HG03354 (cell line): ENCODE results near the gene VILL.
A peak's percentile ranks its signal among the peaks of the same experiment; 100 is the strongest.
"Not testable (repeated sequence)": the region's sequence is repeated elsewhere in the genome, so short reads cannot be mapped to it uniquely, and the experiment has no call there.

ENCODE experiments used
- ATAC-seq: cut with Tn5 transposase; IDR thresholded peaks from one replicate; pipeline ENCODE4 v1.9.1; 2021; ENCODE audit warnings: mild to moderate bottlenecking; ENCODE audit not compliant: unreplicated experiment, poor library complexity, severe bottlenecking

VILL gene

DNA sequence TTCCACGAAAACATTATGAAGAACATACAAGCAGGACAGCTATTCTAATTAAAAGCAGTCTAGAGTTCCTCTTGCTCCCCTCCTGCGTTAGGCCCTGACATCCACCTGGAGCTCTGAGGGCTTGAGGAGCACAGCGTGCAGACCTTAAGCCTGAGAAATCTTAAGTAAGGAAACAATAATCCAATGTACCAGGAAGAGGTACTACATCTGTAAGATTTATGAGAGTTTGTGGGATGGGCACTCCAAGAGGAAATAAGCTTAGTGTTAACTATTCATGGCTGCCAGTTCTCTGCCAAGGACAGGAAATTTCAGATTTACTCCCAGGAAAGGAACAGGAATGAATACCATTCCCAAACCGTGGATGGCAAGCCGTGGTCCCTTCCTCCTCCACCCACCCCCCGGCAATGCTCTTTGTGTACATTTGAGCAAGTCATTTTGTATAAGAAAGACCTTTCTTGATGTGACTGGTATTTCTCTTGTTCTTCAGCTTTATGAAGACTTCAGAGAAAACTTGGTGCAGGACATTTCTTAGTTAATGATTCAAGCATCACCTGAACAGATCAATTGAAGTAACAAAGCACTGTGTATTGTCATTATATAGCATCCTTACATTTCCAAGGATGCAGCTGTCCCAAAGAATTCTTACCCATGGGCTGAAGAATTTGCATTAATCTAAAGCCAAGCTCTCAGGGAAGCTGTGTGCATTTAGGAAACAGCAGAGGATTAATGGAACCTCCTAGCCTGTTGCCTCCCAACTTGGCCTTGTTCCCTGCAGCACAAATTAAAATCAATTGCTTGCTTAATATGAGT is 28.8 kb upstream of the VILL start:
- ATAC-seq = no peak

DNA sequence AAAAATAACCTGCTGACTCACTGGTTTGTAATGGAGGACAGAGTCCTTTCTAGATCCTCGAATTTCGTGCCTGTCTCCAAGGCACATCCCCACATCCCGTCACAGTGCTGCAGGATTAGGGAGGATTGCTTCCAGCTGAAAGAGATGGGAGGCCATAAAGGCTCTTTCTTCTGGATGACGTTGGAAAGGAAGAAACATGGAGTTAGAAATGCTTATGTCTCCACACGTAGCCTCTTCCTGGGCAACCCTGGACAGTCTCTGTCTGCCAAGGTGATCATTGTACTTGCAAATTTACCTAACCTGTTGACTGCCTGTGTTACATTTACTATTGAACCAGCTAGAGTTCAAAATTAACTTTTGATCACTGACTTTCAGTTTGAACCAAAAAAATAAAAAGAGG is 27.6 kb upstream of the VILL start:
- ATAC-seq = no peak

DNA sequence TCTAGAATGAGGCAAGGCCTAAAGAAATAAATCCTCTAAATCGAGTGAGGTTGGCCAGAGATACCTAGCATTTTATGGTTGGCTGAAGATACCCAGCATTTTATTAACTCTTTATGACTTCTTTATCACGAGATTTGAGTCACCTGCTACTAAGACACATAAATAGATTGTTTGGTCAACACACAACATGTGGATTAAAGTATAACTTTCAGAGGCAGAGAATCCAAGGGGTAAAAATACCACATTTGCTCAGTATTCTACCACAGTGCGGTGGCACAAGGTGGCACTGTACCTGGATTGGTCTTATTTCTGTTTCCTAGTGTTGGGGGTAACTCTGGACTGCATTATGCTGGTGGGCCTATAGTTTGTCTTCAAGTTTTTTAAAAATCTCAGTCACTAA is 27.0 kb upstream of the VILL start:
- no peak for ATAC-seq

GRCh38 chr3:37964146-37964545 is 26.4 kb upstream of the VILL start:
- no peak for ATAC-seq

GRCh38 chr3:37964716-37965115 is 25.9 kb upstream of the VILL start:
- ATAC-seq = no peak

- ATAC-seq = no peak
Observed at GRCh38 chr3:37967260-37967881, 23.2 kb upstream of the VILL start.

GRCh38 chr3:37968199-37968598 is 22.4 kb upstream of the VILL start:
- ATAC-seq = no peak

DNA sequence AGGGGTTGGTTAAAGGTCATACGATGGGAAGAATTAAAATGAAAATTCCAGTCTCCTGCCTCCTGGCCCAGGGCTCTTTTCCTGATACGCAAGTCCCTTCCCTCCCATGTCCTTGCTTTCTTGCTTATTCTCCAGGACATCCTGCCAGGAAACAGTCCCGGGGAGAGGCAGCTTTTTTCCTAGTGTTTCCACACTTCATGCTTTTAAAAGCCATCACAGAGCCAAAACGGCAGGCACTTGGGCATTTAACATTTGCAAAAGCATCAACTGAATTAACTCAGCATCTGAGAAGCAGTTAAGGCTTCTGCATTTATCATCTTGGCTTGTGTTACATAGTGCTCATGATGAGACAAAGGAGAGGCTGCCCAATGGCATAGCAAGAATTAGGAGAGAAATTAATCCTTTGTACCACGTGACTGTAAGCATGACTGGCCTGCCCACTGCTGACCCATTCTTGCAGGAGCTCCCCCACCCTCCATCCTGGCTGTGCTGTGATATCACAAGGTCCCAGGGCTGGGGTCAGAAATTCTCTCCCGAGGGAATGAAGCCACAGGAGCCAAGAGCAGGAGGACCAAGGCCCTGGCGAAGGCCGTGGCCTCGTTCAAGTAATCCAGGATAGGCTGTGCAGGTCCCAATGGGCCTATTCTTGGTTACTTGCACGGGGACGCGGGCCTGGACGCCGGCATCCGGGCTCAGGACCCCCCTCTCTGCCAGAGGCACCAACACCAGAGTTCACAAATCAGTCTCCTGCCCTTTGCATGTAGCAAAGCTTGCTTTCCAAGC is 21.6 kb upstream of the VILL start:
- no peak for ATAC-seq

GRCh38 chr3:37969596-37970100 is 20.9 kb upstream of the VILL start:
- ATAC-seq = no peak

- no peak for ATAC-seq
Observed at GRCh38 chr3:37970802-37971201, 19.8 kb upstream of the VILL start.

DNA sequence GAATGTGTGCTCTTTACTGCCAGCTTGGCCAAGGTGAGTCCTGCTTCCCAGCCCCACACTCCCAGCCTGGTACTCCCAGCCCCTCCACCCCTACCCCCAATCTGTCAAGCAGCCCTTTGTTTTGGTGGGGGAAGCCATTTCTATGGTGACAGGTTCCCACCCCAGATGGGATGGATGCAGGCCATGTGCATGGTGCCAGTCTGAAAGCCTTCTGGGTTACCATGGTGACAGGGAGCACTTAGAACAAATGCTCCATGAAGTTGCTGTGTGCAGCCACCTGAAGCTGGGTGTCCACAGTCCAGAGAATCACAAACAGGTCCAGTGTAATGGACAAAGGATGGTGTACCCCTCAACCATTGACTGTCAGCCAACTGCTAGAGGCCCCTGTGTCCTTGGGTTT is 19.1 kb upstream of the VILL start:
- no peak for ATAC-seq

DNA sequence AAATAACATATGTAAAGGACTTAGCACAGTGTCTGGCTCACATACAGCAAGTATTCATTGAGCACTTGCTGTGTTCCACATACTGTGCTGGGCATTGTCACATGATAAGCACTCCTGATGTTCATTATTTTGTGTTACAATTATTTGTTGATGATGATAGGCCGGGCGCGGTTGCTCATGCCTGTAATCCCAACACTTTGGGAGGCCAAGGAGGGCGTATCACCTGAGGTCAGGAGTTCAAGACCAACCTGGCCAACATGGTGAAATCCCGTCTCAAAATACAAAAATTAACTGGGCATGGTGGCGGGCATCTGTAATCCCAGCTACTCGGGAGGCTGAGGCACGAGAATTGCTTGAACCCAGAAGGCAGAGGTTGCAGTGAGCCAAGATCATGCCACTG is 18.5 kb upstream of the VILL start:
- ATAC-seq = not testable (repeated sequence)

DNA sequence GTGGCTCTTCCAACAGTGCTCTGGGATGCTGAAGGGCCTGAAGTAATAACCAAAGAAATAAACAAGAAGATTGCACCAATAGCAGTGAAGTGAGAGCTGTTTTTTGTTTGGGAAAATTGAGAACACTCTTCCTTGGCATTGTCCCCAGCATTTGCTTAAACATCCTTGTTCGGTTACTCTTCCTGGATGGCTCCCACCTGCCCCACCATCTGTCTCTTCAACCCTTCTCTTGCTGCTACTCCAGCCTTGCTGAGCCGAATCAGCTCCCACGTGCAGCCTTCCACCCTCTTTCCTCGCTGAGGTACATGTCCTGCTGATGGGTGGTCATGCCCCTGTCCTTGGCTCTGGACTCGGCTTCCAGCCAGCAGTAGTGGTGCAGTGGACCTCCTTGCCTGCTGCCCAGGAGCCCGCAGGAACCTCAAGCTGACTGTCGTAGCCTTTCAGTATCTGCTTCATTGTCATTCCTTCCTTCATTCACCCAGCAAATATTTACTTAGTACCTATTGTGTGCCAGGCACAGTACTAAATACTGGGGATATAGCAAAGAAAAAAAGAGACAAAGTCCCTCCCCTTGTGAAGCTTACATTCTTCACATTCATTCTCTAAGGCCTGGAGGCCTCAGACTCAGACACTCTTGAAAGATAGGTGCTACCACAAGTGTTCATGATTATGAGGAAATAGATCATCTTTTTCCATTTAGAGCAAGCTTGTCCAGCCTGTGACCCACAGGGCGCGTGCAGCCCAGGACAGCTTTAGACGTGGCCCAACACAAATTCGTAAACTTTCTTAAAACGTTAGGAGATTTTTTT is 17.1 kb upstream of the VILL start:
- ATAC-seq = no peak

DNA sequence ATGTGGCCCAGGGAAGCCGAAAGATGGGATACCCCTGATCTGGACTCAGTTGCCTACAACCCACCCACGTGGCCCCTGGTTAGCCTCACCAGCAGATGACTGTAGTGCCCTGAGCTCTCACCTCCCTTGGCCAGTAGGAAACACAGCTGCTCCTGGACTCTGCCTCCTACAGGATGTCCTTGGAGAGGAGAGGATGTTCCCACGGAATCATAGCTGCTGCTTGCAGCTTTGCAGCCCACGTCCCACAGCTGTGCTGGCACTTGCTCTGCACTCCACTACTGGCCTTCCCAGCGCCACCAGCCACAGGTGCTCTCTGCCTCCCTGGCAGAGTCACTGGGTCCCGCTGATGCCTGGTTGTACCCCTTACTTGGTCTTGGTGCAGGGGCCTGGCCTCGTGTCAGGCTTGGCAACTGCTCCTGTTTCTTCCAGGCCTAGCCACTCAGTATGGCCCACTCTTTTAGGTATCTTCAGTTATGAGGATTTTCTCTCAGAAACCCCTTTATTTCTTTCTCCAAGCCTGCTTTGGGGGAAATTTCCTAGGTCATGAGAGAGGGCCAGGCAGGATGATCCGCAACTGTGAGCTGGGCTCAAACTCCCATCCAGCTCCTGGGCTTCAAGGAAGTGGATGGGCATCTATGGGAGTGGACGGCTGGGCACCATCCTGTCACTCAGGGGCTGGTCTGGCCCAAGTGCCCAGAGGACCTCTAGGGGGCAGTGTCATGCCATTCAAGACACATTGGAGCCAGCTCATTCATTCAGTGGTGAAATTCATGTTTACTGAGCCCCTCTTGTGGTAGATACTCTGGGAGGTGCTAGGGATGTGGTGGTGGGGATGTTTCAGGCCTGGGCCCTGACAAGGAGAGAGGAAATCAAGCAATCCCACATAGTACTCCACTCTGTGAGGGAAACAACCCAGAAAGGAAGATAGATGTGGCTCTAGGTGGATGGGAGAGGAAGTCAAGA is 16.2 kb upstream of the VILL start:
- ATAC-seq = peak; percentile 85

- no peak for ATAC-seq
Observed at GRCh38 chr3:37979541-37980461, 10.8 kb upstream of the VILL start.

DNA sequence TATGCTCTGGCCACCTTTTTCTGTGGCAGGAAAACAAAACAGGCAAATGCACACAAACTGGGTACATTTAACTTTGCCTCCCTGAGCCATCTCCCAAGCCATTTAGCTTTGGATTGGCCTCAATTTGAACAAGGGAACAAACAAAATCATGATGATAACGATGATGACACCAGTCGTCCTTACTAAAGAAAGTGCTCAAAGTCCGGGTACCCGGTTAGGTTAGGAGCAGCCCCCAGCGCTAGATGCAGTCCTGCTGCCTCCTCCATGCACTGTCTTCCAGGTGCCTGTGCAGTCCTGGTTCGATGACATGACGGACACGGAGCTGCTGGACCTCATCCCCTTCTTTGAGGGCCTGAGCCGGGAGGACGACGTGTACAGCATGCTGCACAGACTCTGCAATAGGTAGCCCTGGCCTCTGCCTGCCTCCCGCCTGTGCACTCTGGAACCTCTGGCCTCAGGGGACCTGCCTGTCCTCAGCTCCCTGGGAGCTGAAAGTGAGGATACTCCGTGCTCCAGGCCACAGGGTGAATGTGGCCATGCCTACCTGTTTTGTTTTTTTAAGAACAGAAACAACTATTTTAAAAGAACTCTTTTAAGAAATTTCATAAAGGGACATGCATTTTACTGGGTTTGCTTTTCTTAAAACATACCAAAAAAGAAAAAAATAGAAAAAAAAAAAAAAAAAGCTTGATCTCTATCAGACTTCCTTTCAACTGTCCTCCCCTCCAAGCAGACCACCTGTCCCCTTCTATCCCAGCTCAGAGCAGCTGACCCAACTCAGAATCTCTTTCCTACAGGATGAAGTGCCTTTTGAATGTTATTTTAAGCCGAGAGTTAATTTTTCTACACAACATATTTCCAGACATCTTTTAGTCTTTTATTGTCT is 9.9 kb upstream of the VILL start:
- no peak for ATAC-seq

GRCh38 chr3:37981348-37981664 is 9.3 kb upstream of the VILL start:
- no peak for ATAC-seq
